Peyer's patch (tissue), 4 donors: ENCODE data around the gene ZNF148. TPM values are rescaled to one million over a fixed set of nuclear protein-coding genes. Genes with fewer than 3 reads are reported as not detected.

Source experiments
- DNase-seq, 3 donors: peaks; one replicate each; pipeline ENCODE4 v3.0.0-alpha.2; 2017 to 2019
- H3K27ac ChIP-seq, 4 donors: fragments of 200-600 bp; sonication (generic); one replicate each; pipeline ENCODE4 v1.5.1; 2016 to 2019
- H3K27me3 ChIP-seq, 2 donors: fragments of 200-600 bp; sonication (generic); one replicate each; pipeline ENCODE4 v1.5.1; 2019
- H3K36me3 ChIP-seq, 3 donors: fragments of 200-600 bp; sonication (generic); one replicate each; pipeline ENCODE4 v1.5.1; 2016 to 2019
- H3K4me1 ChIP-seq, 4 donors: fragments of 200-600 bp; sonication (generic); one replicate each; pipeline ENCODE4 v1.5.1; 2016 to 2019
- H3K4me3 ChIP-seq, 4 donors: fragments of 200-600 bp; sonication (generic); 1 replicate in 3 of 4; 2 replicates in 1 of 4; pipeline ENCODE4 v1.5.1; 2016 to 2019; ENCODE audit warnings: mild to moderate bottlenecking in 1 of 4
- H3K9me3 ChIP-seq, 4 donors: fragments of 200-600 bp; sonication (generic); one replicate each; pipeline ENCODE4 v1.5.1; 2016 to 2019; ENCODE audit warnings: mild to moderate bottlenecking in 1 of 4
- POLR2A ChIP-seq, 2 donors: fragments of 450-650 bp; IDR thresholded peaks; one replicate each; pipeline ENCODE4 v1.5.1; 2017; ENCODE audit warnings: antibody characterized with exemption in 2 of 2, mild to moderate bottlenecking in 2 of 2, moderate library complexity in 2 of 2
- total RNA-seq, 4 donors: library from RNA; depleted of rRNA; stranded (reverse); fragments of >200 nt; gene quantifications; one replicate each; pipeline ENCODE4 v1.1.0, GENCODE V29; 2016
- TF ChIP-seq, protein P1 (sequence below), 6 experiments: fragments of 450-650 bp in 4 of 6; fragments of 200-600 bp in 2 of 6; sonication (generic) in 1 of 6; IDR thresholded peaks; one replicate each; pipeline ENCODE4 v1.5.1; 2017 to 2019; ENCODE audit warnings: antibody characterized with exemption in 6 of 6, mild to moderate bottlenecking in 3 of 6, moderate library complexity in 1 of 6

Gene ZNF148
- total RNA-seq, 4 donors from 2014 or later: 17.7 to 48.7 (median 24.7) TPM

DNA sequence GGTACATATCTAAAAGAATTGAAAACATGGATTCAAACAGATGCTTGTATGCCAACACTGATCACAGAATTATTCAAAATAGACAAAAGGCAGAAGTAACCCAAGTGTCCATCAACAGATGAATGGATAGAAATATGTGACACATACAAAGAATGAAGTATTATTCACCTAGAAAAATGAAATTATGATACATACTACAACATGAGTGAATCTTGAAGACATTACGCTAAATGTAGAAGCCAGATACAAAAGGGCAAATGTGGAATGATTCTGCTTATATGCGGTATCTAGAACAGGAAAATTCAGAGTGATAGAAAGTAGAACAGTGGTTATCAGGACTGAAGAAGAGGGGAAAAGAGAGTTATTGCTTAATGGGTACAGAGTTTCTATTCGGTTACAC lies 136.4 kb downstream of the ZNF148 start:
- H3K4me1 ChIP-seq: no peaks in the 10 kb centered on the region

DNA sequence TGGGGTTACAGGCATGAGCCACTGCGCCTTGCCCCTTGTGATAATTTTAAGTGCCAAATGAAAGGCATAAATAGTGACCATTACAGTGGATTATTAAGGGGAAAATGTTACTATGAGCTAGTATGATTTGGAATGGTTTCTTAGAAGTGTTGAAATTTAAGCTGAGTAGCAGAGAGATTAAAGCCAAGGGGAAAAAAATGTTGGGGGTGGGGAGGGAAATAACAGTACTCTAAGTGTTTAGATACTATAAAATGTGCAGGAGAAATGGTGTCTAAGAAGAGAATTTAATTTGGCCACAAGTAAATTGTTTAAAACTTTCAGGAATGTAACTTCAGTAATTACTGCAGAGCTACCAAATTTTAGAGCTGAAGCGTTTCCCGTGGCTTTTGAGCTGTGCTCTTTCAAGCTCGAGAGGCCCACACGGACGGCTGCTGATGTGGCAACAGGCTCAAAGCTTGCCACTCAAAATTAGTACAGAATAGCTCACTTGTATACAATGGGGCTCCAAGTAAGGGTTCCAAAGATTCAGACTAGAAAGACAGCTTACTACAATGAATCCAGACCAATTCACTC lies 138.7 kb downstream of the ZNF148 start:
- Histone ChIP-seq H3K9me3 (no peaks in the 10 kb centered on the region), H3K4me3 (no peak overlapping the region), H3K27me3 (no peaks in the 10 kb centered on the region), H3K27ac (no peak overlapping the region), H3K4me1 (no peaks in the 10 kb centered on the region), H3K36me3 (peaks cover 0 to 23% (median 0%) of the 10 kb centered on the region in 3 donors)
- DNase-seq: no peak
- no peak for TF ChIP-seq POLR2A (IDR thresholded peaks at IDR 0.05)
- TF ChIP-seq, protein P1, sequence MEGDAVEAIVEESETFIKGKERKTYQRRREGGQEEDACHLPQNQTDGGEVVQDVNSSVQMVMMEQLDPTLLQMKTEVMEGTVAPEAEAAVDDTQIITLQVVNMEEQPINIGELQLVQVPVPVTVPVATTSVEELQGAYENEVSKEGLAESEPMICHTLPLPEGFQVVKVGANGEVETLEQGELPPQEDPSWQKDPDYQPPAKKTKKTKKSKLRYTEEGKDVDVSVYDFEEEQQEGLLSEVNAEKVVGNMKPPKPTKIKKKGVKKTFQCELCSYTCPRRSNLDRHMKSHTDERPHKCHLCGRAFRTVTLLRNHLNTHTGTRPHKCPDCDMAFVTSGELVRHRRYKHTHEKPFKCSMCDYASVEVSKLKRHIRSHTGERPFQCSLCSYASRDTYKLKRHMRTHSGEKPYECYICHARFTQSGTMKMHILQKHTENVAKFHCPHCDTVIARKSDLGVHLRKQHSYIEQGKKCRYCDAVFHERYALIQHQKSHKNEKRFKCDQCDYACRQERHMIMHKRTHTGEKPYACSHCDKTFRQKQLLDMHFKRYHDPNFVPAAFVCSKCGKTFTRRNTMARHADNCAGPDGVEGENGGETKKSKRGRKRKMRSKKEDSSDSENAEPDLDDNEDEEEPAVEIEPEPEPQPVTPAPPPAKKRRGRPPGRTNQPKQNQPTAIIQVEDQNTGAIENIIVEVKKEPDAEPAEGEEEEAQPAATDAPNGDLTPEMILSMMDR (IDR thresholded peaks at IDR 0.05): no peak

More for the DNA sequence above, 136.4 kb downstream of the ZNF148 start:
- no peaks in the 10 kb centered on the region for H3K9me3 ChIP-seq
- no peak overlapping the region for H3K27ac ChIP-seq
- H3K36me3 ChIP-seq: peaks cover 0 to 18% (median 0%) of the 10 kb centered on the region in 3 donors
- no peak for DNase-seq
- no peaks in the 10 kb centered on the region for H3K27me3 ChIP-seq
- H3K4me3 ChIP-seq: no peak overlapping the region
- no peak for TF ChIP-seq POLR2A (IDR thresholded peaks at IDR 0.05)
- TF ChIP-seq, protein P1 (IDR thresholded peaks at IDR 0.05): no peak

DNA sequence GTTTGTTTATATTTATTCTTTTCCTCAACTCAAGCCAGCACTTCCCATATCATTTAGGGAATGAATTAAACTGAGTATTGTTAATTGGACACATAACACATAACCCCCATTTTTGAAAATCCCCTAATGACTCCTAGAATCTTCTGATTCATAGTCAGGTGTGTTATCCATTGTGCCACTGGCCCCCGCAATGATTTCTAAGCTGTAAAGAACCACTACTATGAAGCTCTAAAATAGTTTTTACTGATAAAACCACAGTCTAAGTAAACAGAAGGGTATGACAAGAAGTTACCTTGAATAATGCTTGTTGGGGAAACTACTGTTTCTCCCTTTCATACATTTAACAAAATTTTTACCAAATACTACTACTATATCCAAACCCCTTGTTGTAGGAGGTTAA lies 140.3 kb downstream of the ZNF148 start:
- DNase-seq: no peak
- H3K9me3 ChIP-seq: no peaks in the 10 kb centered on the region
- no peak for TF ChIP-seq POLR2A (IDR thresholded peaks at IDR 0.05)
- TF ChIP-seq, protein P1 (IDR thresholded peaks at IDR 0.05): no peak

DNA sequence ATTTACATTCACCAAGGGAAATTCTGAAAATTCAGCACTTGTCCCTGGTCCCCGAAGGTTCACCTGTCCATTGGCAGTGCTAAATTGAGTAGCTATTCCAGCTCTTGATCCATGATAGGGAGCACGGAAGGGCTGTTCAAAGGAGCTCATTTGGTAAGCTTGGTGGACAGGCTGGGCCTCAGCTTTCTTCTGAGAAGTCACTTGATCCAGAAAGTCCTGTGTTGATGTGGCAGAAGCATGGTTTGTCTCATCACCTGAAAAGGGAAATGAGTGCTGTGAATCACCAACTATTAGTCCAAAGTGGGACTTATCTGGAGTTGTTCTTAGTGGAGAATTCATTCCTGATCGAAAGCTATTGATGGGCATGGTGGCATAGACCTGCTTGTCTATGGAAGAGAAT lies 142.7 kb downstream of the ZNF148 start:
- TF ChIP-seq POLR2A (IDR thresholded peaks at IDR 0.05): no peak
- TF ChIP-seq, protein P1 (IDR thresholded peaks at IDR 0.05): no peak
- Histone ChIP-seq H3K4me3 (no peak overlapping the region), H3K27me3 (no peaks in the 10 kb centered on the region), H3K36me3 (peaks cover 0 to 22% (median 2%) of the 10 kb centered on the region in 3 donors), H3K4me1 (no peaks in the 10 kb centered on the region), H3K9me3 (no peaks in the 10 kb centered on the region), H3K27ac (no peak overlapping the region)
- DNase-seq: no peak

More for the DNA sequence above, 140.3 kb downstream of the ZNF148 start:
- Histone ChIP-seq H3K4me1 (no peaks in the 10 kb centered on the region), H3K36me3 (peaks cover 0 to 23% (median 2%) of the 10 kb centered on the region in 3 donors), H3K27me3 (no peaks in the 10 kb centered on the region), H3K4me3 (no peak overlapping the region), H3K27ac (no peak overlapping the region)

DNA sequence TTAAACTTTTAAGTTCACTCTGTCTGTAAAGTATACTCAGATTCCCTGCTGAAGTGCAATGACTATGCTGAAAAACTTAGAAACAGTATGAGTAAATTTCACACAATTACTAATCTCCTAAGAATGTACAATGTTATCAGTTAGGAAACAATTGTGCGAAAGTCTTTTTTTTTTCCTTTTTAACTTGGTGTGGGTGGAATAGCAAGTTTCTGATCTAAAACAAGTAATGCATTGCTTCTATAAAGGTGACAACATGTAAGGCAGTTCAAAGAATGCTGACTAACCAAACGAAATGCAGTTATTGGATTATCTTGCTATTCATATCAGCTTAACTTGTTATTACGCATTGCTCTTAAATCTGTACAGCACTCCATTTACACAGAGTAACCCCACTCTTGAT lies 143.2 kb downstream of the ZNF148 start:
- DNase-seq: no peak
- peaks cover 0 to 17% (median 2%) of the 10 kb centered on the region in 3 donors for H3K36me3 ChIP-seq
- TF ChIP-seq, protein P1 (IDR thresholded peaks at IDR 0.05): no peak
- TF ChIP-seq POLR2A (IDR thresholded peaks at IDR 0.05): no peak
- H3K4me3 ChIP-seq: no peak overlapping the region
- no peaks in the 10 kb centered on the region for H3K9me3 ChIP-seq
- H3K27me3 ChIP-seq: no peaks in the 10 kb centered on the region
- H3K27ac ChIP-seq: no peak overlapping the region
- no peaks in the 10 kb centered on the region for H3K4me1 ChIP-seq
